HFF-Myc (cell line): Measurements from ENCODE around the gene COMT.

Source experiments
- DNase-seq: peaks from one replicate; pipeline ENCODE4 v3.0.0-alpha.2; 2011; ENCODE audit warnings: low read depth; ENCODE audit errors: extremely low read depth
- H3K4me3 ChIP-seq: replicated peaks from 2 replicates; pipeline ENCODE4 v1.5.1; 2011; ENCODE audit warnings: low read depth, mild to moderate bottlenecking, control low read depth, low read length
- CTCF ChIP-seq: IDR thresholded peaks from 2 replicates; pipeline ENCODE4 v1.5.1; 2012; ENCODE audit warnings: mild to moderate bottlenecking, low read depth, low read length, control low read depth; ENCODE audit errors: missing control alignments

Gene COMT

GRCh38 chr22:19998991-19999820 lies 57.6 kb downstream of the COMT start:
- no peak for TF ChIP-seq CTCF
- no peak for DNase-seq
- H3K4me3 ChIP-seq, result no peak overlapping the region

GRCh38 chr22:20000246-20001081 lies 58.9 kb downstream of the COMT start:
- DNase-seq, result no peak
- TF ChIP-seq CTCF, result no peak
- H3K4me3 ChIP-seq, result no peak overlapping the region

- H3K4me3 ChIP-seq, result no peak overlapping the region
- no peak for TF ChIP-seq CTCF
Measured at GRCh38 chr22:20001082-20001638, 59.6 kb downstream of the COMT start.

GRCh38 chr22:20002128-20002527 lies 60.6 kb downstream of the COMT start:
- no peak for DNase-seq
- no peak overlapping the region for H3K4me3 ChIP-seq
- TF ChIP-seq CTCF, result no peak

More at GRCh38 chr22:20001082-20001638, 59.6 kb downstream of the COMT start:
- DNase-seq, result no peak

GRCh38 chr22:20002636-20003035 lies 61.1 kb downstream of the COMT start:
- no peak overlapping the region for H3K4me3 ChIP-seq
- DNase-seq, result no peak
- no peak for TF ChIP-seq CTCF

GRCh38 chr22:20003304-20003703 lies 61.7 kb downstream of the COMT start:
- no peak for DNase-seq
- no peak for TF ChIP-seq CTCF
- no peak overlapping the region for H3K4me3 ChIP-seq
